Measurements from ENCODE around the gene CMTM3.

DNA sequence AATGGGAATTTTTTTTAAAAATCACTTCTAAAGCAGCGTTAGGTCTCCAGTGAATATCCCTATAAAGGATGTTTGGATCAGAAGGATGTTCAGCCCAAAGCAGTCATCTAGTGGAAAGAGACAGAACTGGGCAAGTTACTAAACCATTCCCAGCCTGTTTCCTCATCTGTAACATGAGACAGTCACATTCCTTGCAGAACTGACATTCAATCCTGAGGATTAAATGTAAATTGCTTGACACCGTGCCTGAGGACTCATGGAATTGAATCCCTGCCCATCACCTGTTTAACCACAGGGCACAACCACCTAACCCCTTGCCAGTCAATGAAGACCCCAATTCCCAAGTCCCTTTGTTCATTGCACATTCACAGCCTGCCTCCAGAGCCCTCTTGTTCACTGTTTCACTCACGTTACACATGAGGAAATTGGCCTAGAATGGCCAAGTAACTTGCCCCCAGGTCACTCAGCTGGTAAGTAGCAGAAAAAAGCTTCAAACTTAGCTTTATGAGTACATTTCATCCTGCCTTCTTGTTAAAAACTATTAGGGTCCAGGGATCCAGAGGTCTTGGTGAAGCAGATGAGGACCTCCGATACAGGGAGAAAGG lies 23.8 kb upstream of the CMTM3 start:
- TF ChIP-seq, protein P1, sequence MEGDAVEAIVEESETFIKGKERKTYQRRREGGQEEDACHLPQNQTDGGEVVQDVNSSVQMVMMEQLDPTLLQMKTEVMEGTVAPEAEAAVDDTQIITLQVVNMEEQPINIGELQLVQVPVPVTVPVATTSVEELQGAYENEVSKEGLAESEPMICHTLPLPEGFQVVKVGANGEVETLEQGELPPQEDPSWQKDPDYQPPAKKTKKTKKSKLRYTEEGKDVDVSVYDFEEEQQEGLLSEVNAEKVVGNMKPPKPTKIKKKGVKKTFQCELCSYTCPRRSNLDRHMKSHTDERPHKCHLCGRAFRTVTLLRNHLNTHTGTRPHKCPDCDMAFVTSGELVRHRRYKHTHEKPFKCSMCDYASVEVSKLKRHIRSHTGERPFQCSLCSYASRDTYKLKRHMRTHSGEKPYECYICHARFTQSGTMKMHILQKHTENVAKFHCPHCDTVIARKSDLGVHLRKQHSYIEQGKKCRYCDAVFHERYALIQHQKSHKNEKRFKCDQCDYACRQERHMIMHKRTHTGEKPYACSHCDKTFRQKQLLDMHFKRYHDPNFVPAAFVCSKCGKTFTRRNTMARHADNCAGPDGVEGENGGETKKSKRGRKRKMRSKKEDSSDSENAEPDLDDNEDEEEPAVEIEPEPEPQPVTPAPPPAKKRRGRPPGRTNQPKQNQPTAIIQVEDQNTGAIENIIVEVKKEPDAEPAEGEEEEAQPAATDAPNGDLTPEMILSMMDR (IDR thresholded peaks at IDR 0.05): no peak
- no peak for TF ChIP-seq POLR2A (IDR thresholded peaks at IDR 0.05)
